Stimulated activated CD8-positive, alpha-beta memory T cell treated with anti-CD3 and anti-CD28 coated beads, Interleukin-4, amount 100 ng/mL, for 48 hours (primary cell): ENCODE results near the gene KRTAP1-3.
"Not testable (repeated sequence)": the region's sequence is repeated elsewhere in the genome, so short reads cannot be mapped to it uniquely, and the experiment has no call there.

Experiments used
- DNase-seq: peaks from one replicate; pipeline ENCODE4 v3.0.0-alpha.2; 2020

The KRTAP1-3 gene

GRCh38 chr17:41034346-41034935 lies at the start of gene KRTAP1-3:
TSS of gene KRTAP1-3 (minus strand) at chr17:41034874. CDS start at chr17:41034821, 53 bp downstream.
- not testable (repeated sequence) for DNase-seq

GRCh38 chr17:41084100-41084856 lies 49.6 kb upstream of the KRTAP1-3 start, which contains the start of gene KRTAP4-7:
TSS of gene KRTAP4-7 (plus strand) at chr17:41084150. CDS start at chr17:41084207, 57 bp downstream.
- not testable (repeated sequence) for DNase-seq

- not testable (repeated sequence) for DNase-seq
Measured at GRCh38 chr17:41083427-41083826, 48.8 kb upstream of the KRTAP1-3 start.

- DNase-seq = no peak
Measured at GRCh38 chr17:41082626-41083025, 48.0 kb upstream of the KRTAP1-3 start.

- no peak for DNase-seq
Measured at GRCh38 chr17:41076788-41077187, 42.1 kb upstream of the KRTAP1-3 start.

GRCh38 chr17:41073676-41074075 lies 39.0 kb upstream of the KRTAP1-3 start:
- DNase-seq = no peak

- no peak for DNase-seq
Measured at GRCh38 chr17:41071606-41072360, 37.1 kb upstream of the KRTAP1-3 start.

- no peak for DNase-seq
Measured at GRCh38 chr17:41069031-41069430, 34.4 kb upstream of the KRTAP1-3 start.

- no peak for DNase-seq
Measured at GRCh38 chr17:41067281-41067680, 32.6 kb upstream of the KRTAP1-3 start.

- DNase-seq = no peak
Measured at GRCh38 chr17:41065829-41066624, 31.4 kb upstream of the KRTAP1-3 start, which contains the start of gene KRTAP2-4. TSS of gene KRTAP2-4 (minus strand) at chr17:41065879. CDS start at chr17:41065845, 34 bp downstream.

GRCh38 chr17:41065016-41065689 lies 30.5 kb upstream of the KRTAP1-3 start:
- not testable (repeated sequence) for DNase-seq

- DNase-seq = no peak
Measured at GRCh38 chr17:41064301-41064700, 29.6 kb upstream of the KRTAP1-3 start.

GRCh38 chr17:41063449-41063848 lies 28.8 kb upstream of the KRTAP1-3 start:
- no peak for DNase-seq

GRCh38 chr17:41061964-41062363 lies 27.3 kb upstream of the KRTAP1-3 start:
- DNase-seq = no peak

- no peak for DNase-seq
Measured at GRCh38 chr17:41060052-41060604, 25.5 kb upstream of the KRTAP1-3 start, which contains the start of gene KRTAP2-3. TSS of gene KRTAP2-3 (minus strand) at chr17:41060114. CDS start at chr17:41060050, 64 bp downstream.

GRCh38 chr17:41059276-41060051 lies 24.8 kb upstream of the KRTAP1-3 start:
- DNase-seq = not testable (repeated sequence)

GRCh38 chr17:41058741-41059140 lies 24.1 kb upstream of the KRTAP1-3 start:
- DNase-seq = no peak

- DNase-seq = no peak
Measured at GRCh38 chr17:41057547-41057946, 22.9 kb upstream of the KRTAP1-3 start.

- DNase-seq = not testable (repeated sequence)
Measured at GRCh38 chr17:41055130-41055529, 20.5 kb upstream of the KRTAP1-3 start, which contains the start of gene KRTAP2-2. TSS of gene KRTAP2-2 (minus strand) at chr17:41055230. CDS start at chr17:41055211, 19 bp downstream.

GRCh38 chr17:41054556-41054955 lies 19.9 kb upstream of the KRTAP1-3 start:
- DNase-seq = not testable (repeated sequence)
